Measurements from ENCODE around the gene PCDH12.

Gene PCDH12

GRCh38 chr5:141915881-141916336 is 42.1 kb downstream of the PCDH12 start:
- no peak overlapping the region for H3K27ac ChIP-seq (ENCODE audit: low read depth, low read length)
- no peaks in the 10 kb centered on the region for H3K27me3 ChIP-seq (ENCODE audit: control insufficient read depth in 1 of 2, insufficient read depth in 2 of 2, low read length in 2 of 2)
- H3K4me1 ChIP-seq (ENCODE audit: insufficient read depth, low read length) = peaks cover 8% of the 10 kb centered on the region
- no peak overlapping the region for H3K9ac ChIP-seq (ENCODE audit: low read length)
- H3K4me3 ChIP-seq (ENCODE audit: low read depth in 1 of 2, low read length in 2 of 2) = no peak overlapping the region
- no peaks in the 10 kb centered on the region for H3K36me3 ChIP-seq (ENCODE audit: insufficient read depth, low read length)
- no peaks in the 10 kb centered on the region for H3K9me3 ChIP-seq (ENCODE audit: low read length)

- no peaks in the 10 kb centered on the region for H3K36me3 ChIP-seq (ENCODE audit: insufficient read depth, low read length)
- no peak overlapping the region for H3K27ac ChIP-seq (ENCODE audit: low read depth, low read length)
- no peak overlapping the region for H3K9ac ChIP-seq (ENCODE audit: low read length)
- no peak overlapping the region for H3K4me3 ChIP-seq (ENCODE audit: low read depth in 1 of 2, low read length in 2 of 2)
- no peaks in the 10 kb centered on the region for H3K27me3 ChIP-seq (ENCODE audit: control insufficient read depth in 1 of 2, insufficient read depth in 2 of 2, low read length in 2 of 2)
- peaks cover 8% of the 10 kb centered on the region for H3K4me1 ChIP-seq (ENCODE audit: insufficient read depth, low read length)
- no peaks in the 10 kb centered on the region for H3K9me3 ChIP-seq (ENCODE audit: low read length)
Observed at GRCh38 chr5:141914797-141915196, 43.2 kb downstream of the PCDH12 start.

- Histone ChIP-seq H3K9me3 (ENCODE audit: low read length) (no peaks in the 10 kb centered on the region), H3K27me3 (ENCODE audit: control insufficient read depth in 1 of 2, insufficient read depth in 2 of 2, low read length in 2 of 2) (no peaks in the 10 kb centered on the region), H3K9ac (ENCODE audit: low read length) (no peak overlapping the region), H3K4me1 (ENCODE audit: insufficient read depth, low read length) (peaks cover 8% of the 10 kb centered on the region), H3K36me3 (ENCODE audit: insufficient read depth, low read length) (no peaks in the 10 kb centered on the region), H3K27ac (ENCODE audit: low read depth, low read length) (no peak overlapping the region), H3K4me3 (ENCODE audit: low read depth in 1 of 2, low read length in 2 of 2) (peak overlapping the region; percentile 32 to 52)
Observed at GRCh38 chr5:141914199-141914743, 43.7 kb downstream of the PCDH12 start.

GRCh38 chr5:141913560-141914198 is 44.3 kb downstream of the PCDH12 start:
- Histone ChIP-seq H3K27me3 (ENCODE audit: control insufficient read depth in 1 of 2, insufficient read depth in 2 of 2, low read length in 2 of 2) (no peaks in the 10 kb centered on the region), H3K4me1 (ENCODE audit: insufficient read depth, low read length) (peaks cover 8% of the 10 kb centered on the region), H3K4me3 (ENCODE audit: low read depth in 1 of 2, low read length in 2 of 2) (peak overlapping the region; percentile 32 to 52), H3K9me3 (ENCODE audit: low read length) (no peaks in the 10 kb centered on the region), H3K36me3 (ENCODE audit: insufficient read depth, low read length) (no peaks in the 10 kb centered on the region), H3K27ac (ENCODE audit: low read depth, low read length) (no peak overlapping the region), H3K9ac (ENCODE audit: low read length) (no peak overlapping the region)

- H3K27me3 ChIP-seq (ENCODE audit: control insufficient read depth in 1 of 2, insufficient read depth in 2 of 2, low read length in 2 of 2) = no peaks in the 10 kb centered on the region
- no peaks in the 10 kb centered on the region for H3K36me3 ChIP-seq (ENCODE audit: insufficient read depth, low read length)
- no peak overlapping the region for H3K4me3 ChIP-seq (ENCODE audit: low read depth in 1 of 2, low read length in 2 of 2)
- H3K9me3 ChIP-seq (ENCODE audit: low read length) = no peaks in the 10 kb centered on the region
- H3K4me1 ChIP-seq (ENCODE audit: insufficient read depth, low read length) = peaks cover 8% of the 10 kb centered on the region
- H3K9ac ChIP-seq (ENCODE audit: low read length) = no peak overlapping the region
- no peak overlapping the region for H3K27ac ChIP-seq (ENCODE audit: low read depth, low read length)
Observed at GRCh38 chr5:141910271-141910673, 47.7 kb downstream of the PCDH12 start.

- H3K4me1 ChIP-seq (ENCODE audit: insufficient read depth, low read length) = peaks cover 8% of the 10 kb centered on the region
- H3K36me3 ChIP-seq (ENCODE audit: insufficient read depth, low read length) = no peaks in the 10 kb centered on the region
- no peak overlapping the region for H3K27ac ChIP-seq (ENCODE audit: low read depth, low read length)
- H3K9ac ChIP-seq (ENCODE audit: low read length) = no peak overlapping the region
- H3K4me3 ChIP-seq (ENCODE audit: low read depth in 1 of 2, low read length in 2 of 2) = no peak overlapping the region
- no peaks in the 10 kb centered on the region for H3K27me3 ChIP-seq (ENCODE audit: control insufficient read depth in 1 of 2, insufficient read depth in 2 of 2, low read length in 2 of 2)
- H3K9me3 ChIP-seq (ENCODE audit: low read length) = no peaks in the 10 kb centered on the region
Observed at GRCh38 chr5:141909212-141909611, 48.8 kb downstream of the PCDH12 start.

GRCh38 chr5:141908796-141909195 is 49.2 kb downstream of the PCDH12 start:
- no peak overlapping the region for H3K9ac ChIP-seq (ENCODE audit: low read length)
- H3K4me1 ChIP-seq (ENCODE audit: insufficient read depth, low read length) = peaks cover 7% of the 10 kb centered on the region
- no peak overlapping the region for H3K27ac ChIP-seq (ENCODE audit: low read depth, low read length)
- H3K9me3 ChIP-seq (ENCODE audit: low read length) = no peaks in the 10 kb centered on the region
- no peaks in the 10 kb centered on the region for H3K27me3 ChIP-seq (ENCODE audit: control insufficient read depth in 1 of 2, insufficient read depth in 2 of 2, low read length in 2 of 2)
- H3K36me3 ChIP-seq (ENCODE audit: insufficient read depth, low read length) = no peaks in the 10 kb centered on the region
- no peak overlapping the region for H3K4me3 ChIP-seq (ENCODE audit: low read depth in 1 of 2, low read length in 2 of 2)

GRCh38 chr5:141906972-141907371 is 51.0 kb downstream of the PCDH12 start:
- Histone ChIP-seq H3K9ac (ENCODE audit: low read length) (no peak overlapping the region), H3K4me3 (ENCODE audit: low read depth in 1 of 2, low read length in 2 of 2) (no peak overlapping the region), H3K9me3 (ENCODE audit: low read length) (no peaks in the 10 kb centered on the region), H3K4me1 (ENCODE audit: insufficient read depth, low read length) (no peaks in the 10 kb centered on the region), H3K36me3 (ENCODE audit: insufficient read depth, low read length) (no peaks in the 10 kb centered on the region), H3K27ac (ENCODE audit: low read depth, low read length) (no peak overlapping the region), H3K27me3 (ENCODE audit: control insufficient read depth in 1 of 2, insufficient read depth in 2 of 2, low read length in 2 of 2) (no peaks in the 10 kb centered on the region)

GRCh38 chr5:141906517-141906916 is 51.5 kb downstream of the PCDH12 start:
- Histone ChIP-seq H3K4me1 (ENCODE audit: insufficient read depth, low read length) (no peaks in the 10 kb centered on the region), H3K36me3 (ENCODE audit: insufficient read depth, low read length) (no peaks in the 10 kb centered on the region), H3K9me3 (ENCODE audit: low read length) (no peaks in the 10 kb centered on the region), H3K9ac (ENCODE audit: low read length) (no peak overlapping the region), H3K27ac (ENCODE audit: low read depth, low read length) (no peak overlapping the region), H3K27me3 (ENCODE audit: control insufficient read depth in 1 of 2, insufficient read depth in 2 of 2, low read length in 2 of 2) (no peaks in the 10 kb centered on the region), H3K4me3 (ENCODE audit: low read depth in 1 of 2, low read length in 2 of 2) (no peak overlapping the region)

- Histone ChIP-seq H3K27me3 (ENCODE audit: control insufficient read depth in 1 of 2, insufficient read depth in 2 of 2, low read length in 2 of 2) (no peaks in the 10 kb centered on the region), H3K9me3 (ENCODE audit: low read length) (no peaks in the 10 kb centered on the region), H3K4me3 (ENCODE audit: low read depth in 1 of 2, low read length in 2 of 2) (no peak overlapping the region), H3K4me1 (ENCODE audit: insufficient read depth, low read length) (no peaks in the 10 kb centered on the region), H3K27ac (ENCODE audit: low read depth, low read length) (no peak overlapping the region), H3K9ac (ENCODE audit: low read length) (no peak overlapping the region), H3K36me3 (ENCODE audit: insufficient read depth, low read length) (no peaks in the 10 kb centered on the region)
Observed at GRCh38 chr5:141904551-141904950, 53.5 kb downstream of the PCDH12 start.

- Histone ChIP-seq H3K27me3 (ENCODE audit: control insufficient read depth in 1 of 2, insufficient read depth in 2 of 2, low read length in 2 of 2) (no peaks in the 10 kb centered on the region), H3K4me1 (ENCODE audit: insufficient read depth, low read length) (no peaks in the 10 kb centered on the region), H3K9ac (ENCODE audit: low read length) (no peak overlapping the region), H3K4me3 (ENCODE audit: low read depth in 1 of 2, low read length in 2 of 2) (no peak overlapping the region), H3K27ac (ENCODE audit: low read depth, low read length) (no peak overlapping the region), H3K9me3 (ENCODE audit: low read length) (no peaks in the 10 kb centered on the region), H3K36me3 (ENCODE audit: insufficient read depth, low read length) (no peaks in the 10 kb centered on the region)
Observed at GRCh38 chr5:141903261-141903660, 54.7 kb downstream of the PCDH12 start.

Measured in muscle layer of colon (tissue), 2 donors.